ENCODE data around the gene UBP1. TPM values are rescaled to one million over a fixed set of nuclear protein-coding genes. Genes with fewer than 3 reads are reported as not detected.

Gene UBP1
- total RNA-seq, 1 experiment from 2014 or later, result 68.3 TPM

DNA sequence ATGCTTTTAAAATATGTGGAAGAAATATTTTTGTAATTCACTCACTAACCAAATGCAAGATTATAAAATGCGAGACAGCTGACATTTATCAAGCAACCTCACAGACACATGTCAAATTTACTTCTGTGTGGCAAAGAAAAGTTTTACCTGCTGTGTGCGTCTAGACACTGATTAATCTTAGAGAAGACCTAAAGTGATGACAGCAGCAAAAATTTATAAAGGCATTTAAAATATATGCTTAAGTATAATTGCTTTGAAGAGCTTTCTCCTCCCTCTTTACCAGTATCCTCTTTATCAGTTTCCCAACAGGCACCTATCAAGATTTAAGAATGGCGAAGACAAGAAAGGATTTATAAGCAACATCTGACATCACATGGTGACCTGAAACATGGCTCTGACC, 37.3 kb downstream of the UBP1 start:
- Mint-ChIP-seq H3K9me3 (ENCODE audit: low read depth, unreplicated experiment) (no peaks in the 10 kb centered on the region), H3K4me3 (ENCODE audit: low read depth, unreplicated experiment) (no peak overlapping the region), H3K27ac (ENCODE audit: unreplicated experiment) (no peak overlapping the region), H3K4me1 (ENCODE audit: low read depth, unreplicated experiment) (no peaks in the 10 kb centered on the region), H3K36me3 (ENCODE audit: insufficient read depth, unreplicated experiment) (peaks cover 41% of the 10 kb centered on the region), H3K27me3 (ENCODE audit: unreplicated experiment) (no peaks in the 10 kb centered on the region)
- TF ChIP-seq, protein P1, sequence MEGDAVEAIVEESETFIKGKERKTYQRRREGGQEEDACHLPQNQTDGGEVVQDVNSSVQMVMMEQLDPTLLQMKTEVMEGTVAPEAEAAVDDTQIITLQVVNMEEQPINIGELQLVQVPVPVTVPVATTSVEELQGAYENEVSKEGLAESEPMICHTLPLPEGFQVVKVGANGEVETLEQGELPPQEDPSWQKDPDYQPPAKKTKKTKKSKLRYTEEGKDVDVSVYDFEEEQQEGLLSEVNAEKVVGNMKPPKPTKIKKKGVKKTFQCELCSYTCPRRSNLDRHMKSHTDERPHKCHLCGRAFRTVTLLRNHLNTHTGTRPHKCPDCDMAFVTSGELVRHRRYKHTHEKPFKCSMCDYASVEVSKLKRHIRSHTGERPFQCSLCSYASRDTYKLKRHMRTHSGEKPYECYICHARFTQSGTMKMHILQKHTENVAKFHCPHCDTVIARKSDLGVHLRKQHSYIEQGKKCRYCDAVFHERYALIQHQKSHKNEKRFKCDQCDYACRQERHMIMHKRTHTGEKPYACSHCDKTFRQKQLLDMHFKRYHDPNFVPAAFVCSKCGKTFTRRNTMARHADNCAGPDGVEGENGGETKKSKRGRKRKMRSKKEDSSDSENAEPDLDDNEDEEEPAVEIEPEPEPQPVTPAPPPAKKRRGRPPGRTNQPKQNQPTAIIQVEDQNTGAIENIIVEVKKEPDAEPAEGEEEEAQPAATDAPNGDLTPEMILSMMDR (IDR thresholded peaks at IDR 0.05; ENCODE audit: unreplicated experiment), result no peak
- intact Hi-C loops (cut with micrococcal nuclease; ENCODE audit: unreplicated experiment), result no loop called here
- BruUV-seq (replicated peaks), result no TSS peak
- CTCF ChIA-PET, result no interaction called here
- DNase-seq, result no peak

DNA sequence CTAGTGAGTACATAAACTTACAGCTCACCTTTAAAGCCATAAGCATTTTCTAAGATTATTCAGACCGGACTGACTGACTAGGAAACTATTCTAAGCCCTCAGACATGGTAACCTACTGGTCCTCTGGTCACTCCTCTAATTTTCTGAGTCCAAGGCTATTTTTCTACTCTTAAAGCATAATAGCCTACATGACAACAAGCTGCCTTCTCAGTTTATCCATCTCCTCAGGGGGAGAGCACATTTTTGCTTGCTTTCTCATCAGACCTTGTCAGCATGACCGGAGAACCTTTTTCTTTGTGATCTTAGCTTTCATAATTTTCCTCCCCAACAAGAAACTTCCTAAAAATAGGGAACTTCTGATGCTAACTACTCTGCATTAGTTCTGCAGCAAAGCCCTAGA, 38.4 kb downstream of the UBP1 start:
- BruUV-seq (replicated peaks), result no TSS peak
- Mint-ChIP-seq H3K27me3 (ENCODE audit: unreplicated experiment) (no peaks in the 10 kb centered on the region), H3K4me3 (ENCODE audit: low read depth, unreplicated experiment) (no peak overlapping the region), H3K9me3 (ENCODE audit: low read depth, unreplicated experiment) (no peaks in the 10 kb centered on the region), H3K4me1 (ENCODE audit: low read depth, unreplicated experiment) (no peaks in the 10 kb centered on the region), H3K27ac (ENCODE audit: unreplicated experiment) (no peak overlapping the region), H3K36me3 (ENCODE audit: insufficient read depth, unreplicated experiment) (peaks cover 40% of the 10 kb centered on the region)
- TF ChIP-seq, protein P1 (IDR thresholded peaks at IDR 0.05; ENCODE audit: unreplicated experiment), result no peak
- intact Hi-C loops (cut with micrococcal nuclease; ENCODE audit: unreplicated experiment), result no loop called here
- CTCF ChIA-PET, result interaction anchor here (0.6 kb wide), 1 partner anchor 11 kb away, joined by 3 read pairs; no protein-coding TSS in a partner anchor
- no peak for DNase-seq

DNA sequence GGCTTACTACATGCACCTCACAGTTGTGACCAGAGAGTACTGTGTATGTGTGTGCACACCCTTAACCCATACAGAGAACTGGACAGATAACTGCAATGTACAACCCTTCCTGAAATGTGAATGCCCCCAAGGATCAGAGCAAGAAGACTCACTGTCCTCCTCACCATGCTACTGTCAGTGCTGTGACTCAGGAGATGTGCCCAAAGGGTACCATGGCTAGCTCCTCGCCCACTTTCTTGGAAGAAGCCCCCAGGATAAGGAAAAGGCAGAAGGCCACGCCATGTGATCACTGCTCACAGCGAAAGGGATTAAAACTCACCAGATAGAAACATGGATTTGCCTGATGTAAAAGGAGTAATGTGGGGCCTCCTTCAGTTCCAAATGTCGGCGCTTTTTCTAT, 41.8 kb downstream of the UBP1 start:
- no TSS peak for BruUV-seq (replicated peaks)
- DNase-seq, result no peak
- TF ChIP-seq, protein P1 (IDR thresholded peaks at IDR 0.05; ENCODE audit: unreplicated experiment), result no peak
- CTCF ChIA-PET, result no interaction called here
- H3K27ac Mint-ChIP-seq (ENCODE audit: unreplicated experiment), result no peak overlapping the region
- H3K9me3 Mint-ChIP-seq (ENCODE audit: low read depth, unreplicated experiment), result no peaks in the 10 kb centered on the region
- peaks cover 48% of the 10 kb centered on the region for H3K36me3 Mint-ChIP-seq (ENCODE audit: insufficient read depth, unreplicated experiment)
- no peaks in the 10 kb centered on the region for H3K27me3 Mint-ChIP-seq (ENCODE audit: unreplicated experiment)
- no peaks in the 10 kb centered on the region for H3K4me1 Mint-ChIP-seq (ENCODE audit: low read depth, unreplicated experiment)
- intact Hi-C loops (cut with micrococcal nuclease; ENCODE audit: unreplicated experiment), result no loop called here
- H3K4me3 Mint-ChIP-seq (ENCODE audit: low read depth, unreplicated experiment), result no peak overlapping the region

DNA sequence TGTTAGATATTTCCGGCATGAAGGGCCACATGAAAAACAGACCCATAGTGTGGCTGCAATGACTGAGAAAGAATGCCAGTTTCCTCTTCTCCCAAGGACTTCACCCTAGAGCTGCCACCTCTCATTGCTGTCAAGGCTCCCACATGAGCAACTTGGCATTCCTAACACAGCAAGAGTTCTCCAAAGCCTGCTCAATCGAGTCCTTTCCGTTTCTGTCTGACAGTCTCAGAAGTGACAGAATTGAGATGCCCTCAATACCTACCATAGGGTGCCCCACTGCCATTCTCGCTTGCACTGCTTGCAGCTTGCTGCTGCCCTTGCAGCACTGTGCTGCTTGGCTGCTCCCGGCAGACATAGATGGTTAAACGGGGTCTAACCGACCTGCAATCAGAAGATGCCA, 44.3 kb downstream of the UBP1 start:
- CTCF ChIA-PET, result interaction anchor here (0.6 kb wide), 1 partner anchor 1412 kb away, joined by 4 read pairs; no protein-coding TSS in a partner anchor
- no peaks in the 10 kb centered on the region for H3K9me3 Mint-ChIP-seq (ENCODE audit: low read depth, unreplicated experiment)
- peaks cover 13% of the 10 kb centered on the region for H3K4me1 Mint-ChIP-seq (ENCODE audit: low read depth, unreplicated experiment)
- TF ChIP-seq, protein P1 (IDR thresholded peaks at IDR 0.05; ENCODE audit: unreplicated experiment), result no peak
- intact Hi-C loops (cut with micrococcal nuclease; ENCODE audit: unreplicated experiment), result no loop called here
- H3K27ac Mint-ChIP-seq (ENCODE audit: unreplicated experiment), result no peak overlapping the region
- H3K27me3 Mint-ChIP-seq (ENCODE audit: unreplicated experiment), result no peaks in the 10 kb centered on the region
- no peak overlapping the region for H3K4me3 Mint-ChIP-seq (ENCODE audit: low read depth, unreplicated experiment)
- no peak for DNase-seq
- no TSS peak for BruUV-seq (replicated peaks)
- H3K36me3 Mint-ChIP-seq (ENCODE audit: insufficient read depth, unreplicated experiment), result peaks cover 55% of the 10 kb centered on the region
